KOPT-K1 (cell line): ENCODE measurements around the gene ANKRD2.
"Not testable (repeated sequence)": the region's sequence is repeated elsewhere in the genome, so short reads cannot be mapped to it uniquely, and the experiment has no call there.

Experiments used
- H3K27ac ChIP-seq: fragments of 200-600 bp; sonication (generic); 2 replicates; pipeline ENCODE4 v1.5.1; 2016; ENCODE audit warnings: antibody characterized with exemption, mild to moderate bottlenecking, low read depth, low read length; ENCODE audit not compliant: poor library complexity, severe bottlenecking
- H3K36me3 ChIP-seq: fragments of 200-600 bp; sonication (generic); 2 replicates; pipeline ENCODE4 v1.5.1; 2017; ENCODE audit warnings: antibody characterized with exemption, mild to moderate bottlenecking, low read length, moderate library complexity; ENCODE audit not compliant: insufficient read depth
- H3K9me3 ChIP-seq: fragments of 200-600 bp; sonication (generic); 2 replicates; pipeline ENCODE4 v1.5.1; 2017; ENCODE audit warnings: antibody characterized with exemption, low read length, mild to moderate bottlenecking; ENCODE audit not compliant: insufficient read depth, poor library complexity, severe bottlenecking

Gene ANKRD2

DNA sequence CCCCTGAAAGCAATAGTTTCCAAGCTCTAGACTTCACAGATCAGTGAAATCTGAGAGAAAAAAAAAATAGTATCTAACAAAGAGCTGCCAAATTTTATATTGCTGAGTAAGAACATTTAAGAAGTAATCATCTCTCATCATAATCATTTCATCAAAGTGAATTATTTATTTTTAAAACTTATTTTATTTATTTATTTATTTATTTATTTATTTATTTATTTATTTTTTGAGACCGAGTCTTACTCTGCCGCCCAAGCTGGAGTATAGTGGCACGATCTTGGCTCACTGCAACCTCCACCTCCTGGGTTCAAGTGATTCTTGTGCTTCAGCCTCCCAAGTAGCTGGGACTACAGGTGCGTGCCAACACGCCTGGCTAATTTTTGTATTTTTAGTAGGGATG lies 3.9 kb downstream of the ANKRD2 start:
- H3K9me3 ChIP-seq, H3K27ac ChIP-seq, H3K36me3 ChIP-seq: not testable (repeated sequence)

DNA sequence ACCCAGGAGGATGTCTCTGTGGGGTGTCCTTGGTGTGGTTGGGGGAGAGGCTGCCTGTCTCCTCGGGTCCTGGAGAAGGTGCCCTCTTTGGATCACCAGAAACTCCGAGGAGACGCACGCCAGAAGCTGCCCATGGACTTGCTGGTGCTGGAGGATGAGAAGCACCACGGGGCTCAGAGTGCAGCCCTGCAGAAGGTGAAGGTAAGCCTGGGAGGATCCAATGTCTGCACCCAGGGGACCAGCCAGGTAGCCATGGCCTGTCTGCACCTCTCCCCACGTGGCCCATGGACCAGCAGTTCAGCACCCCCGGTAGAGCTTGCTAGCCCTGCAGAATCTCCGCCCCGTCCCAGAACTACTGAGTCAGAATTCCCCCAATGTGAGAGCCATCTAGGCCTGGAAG lies 5.1 kb downstream of the ANKRD2 start:
- Histone ChIP-seq H3K27ac (no peak overlapping the region), H3K9me3 (no peaks in the 10 kb centered on the region), H3K36me3 (no peaks in the 10 kb centered on the region)

DNA sequence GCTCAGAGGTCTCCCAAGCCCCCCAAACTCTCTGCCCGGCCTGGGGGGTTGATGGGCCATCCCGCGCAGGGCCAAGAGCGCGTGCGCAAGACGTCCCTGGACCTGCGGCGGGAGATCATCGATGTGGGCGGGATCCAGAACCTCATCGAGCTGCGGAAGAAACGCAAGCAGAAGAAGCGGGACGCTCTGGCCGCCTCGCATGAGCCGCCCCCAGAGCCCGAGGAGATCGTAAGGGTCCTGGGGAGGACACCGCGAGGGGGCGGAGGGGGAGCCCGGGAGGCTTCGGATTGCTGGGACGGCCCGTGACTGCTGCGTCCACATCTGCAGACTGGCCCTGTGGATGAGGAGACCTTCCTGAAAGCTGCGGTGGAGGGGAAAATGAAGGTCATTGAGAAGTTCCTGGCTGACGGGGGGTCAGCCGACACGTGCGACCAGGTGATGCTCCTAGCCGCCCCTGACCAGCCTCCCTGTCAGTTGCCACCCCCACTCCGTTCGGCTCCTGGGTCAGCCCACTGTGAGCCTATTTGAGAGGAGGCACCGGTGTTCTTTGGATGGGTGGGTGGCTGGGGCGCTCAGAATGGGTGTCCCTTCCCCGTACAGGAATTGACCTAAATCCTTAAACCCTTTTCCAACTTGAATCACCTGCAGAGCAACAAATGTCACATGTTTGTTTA lies 5.7 kb downstream of the ANKRD2 start:
- no peak overlapping the region for H3K27ac ChIP-seq
- no peaks in the 10 kb centered on the region for H3K36me3 ChIP-seq
- no peaks in the 10 kb centered on the region for H3K9me3 ChIP-seq

DNA sequence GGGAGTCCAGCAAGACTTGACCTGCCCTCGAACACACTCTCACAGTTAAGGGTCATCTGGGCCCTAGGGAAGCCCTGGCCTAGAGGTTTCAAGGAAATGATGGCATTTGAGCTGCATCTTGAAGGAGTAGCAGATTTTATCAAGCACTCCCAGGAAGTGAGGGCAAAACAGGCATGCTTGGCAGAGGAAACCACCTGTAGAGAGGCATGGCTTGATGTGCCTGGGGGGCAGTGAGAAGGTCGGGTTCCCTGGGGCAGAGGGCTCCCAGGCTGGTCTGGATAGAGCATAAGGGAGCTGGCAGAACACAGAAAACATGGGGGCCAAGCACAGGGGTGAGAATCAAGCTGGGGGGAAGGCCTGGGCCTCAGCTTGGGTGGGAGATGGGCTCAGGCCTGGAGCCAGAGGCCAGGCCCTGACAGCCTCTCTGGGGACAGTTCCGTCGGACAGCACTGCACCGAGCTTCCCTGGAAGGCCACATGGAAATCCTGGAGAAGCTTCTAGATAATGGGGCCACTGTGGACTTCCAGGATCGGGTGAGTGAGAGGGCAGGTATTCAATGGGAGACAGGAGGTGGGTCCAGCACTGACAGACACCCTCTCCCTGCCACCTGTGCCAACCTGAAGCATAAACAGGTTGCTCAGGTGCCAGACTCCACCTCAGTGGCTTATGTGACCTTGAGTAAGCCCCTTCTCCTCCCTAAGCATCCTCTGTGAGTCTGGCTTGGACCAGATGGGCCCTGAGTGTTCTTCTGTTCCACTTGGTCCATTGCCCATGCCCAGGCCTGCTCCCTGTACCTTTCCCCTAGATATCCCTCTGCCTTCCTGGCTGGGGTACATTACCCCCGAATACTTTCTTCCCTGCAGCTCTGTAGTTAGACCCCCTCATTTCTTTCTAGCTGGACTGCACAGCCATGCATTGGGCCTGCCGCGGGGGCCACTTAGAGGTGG lies 8.1 kb downstream of the ANKRD2 start:
- no peaks in the 10 kb centered on the region for H3K9me3 ChIP-seq
- no peak overlapping the region for H3K27ac ChIP-seq
- no peaks in the 10 kb centered on the region for H3K36me3 ChIP-seq

DNA sequence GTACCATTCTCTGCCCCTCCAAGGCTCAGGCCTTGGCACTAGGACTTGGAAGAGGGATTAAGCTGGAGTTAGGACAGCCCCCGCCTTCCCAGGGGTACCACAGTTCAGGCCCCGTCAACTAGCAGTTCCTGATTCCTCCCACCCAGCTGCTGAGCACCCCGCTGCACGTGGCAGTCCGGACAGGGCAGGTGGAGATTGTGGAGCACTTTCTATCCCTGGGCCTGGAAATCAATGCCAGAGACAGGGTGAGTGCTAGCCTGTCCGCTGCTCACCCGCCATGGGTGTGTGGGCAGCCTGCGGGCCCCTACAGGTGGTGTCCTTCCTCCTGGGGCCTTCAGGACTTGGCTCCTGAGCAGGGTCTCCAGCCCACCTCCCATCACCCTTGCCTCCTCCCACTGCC lies 9.6 kb downstream of the ANKRD2 start:
- no peaks in the 10 kb centered on the region for H3K36me3 ChIP-seq
- no peaks in the 10 kb centered on the region for H3K9me3 ChIP-seq
- H3K27ac ChIP-seq, result no peak overlapping the region

DNA sequence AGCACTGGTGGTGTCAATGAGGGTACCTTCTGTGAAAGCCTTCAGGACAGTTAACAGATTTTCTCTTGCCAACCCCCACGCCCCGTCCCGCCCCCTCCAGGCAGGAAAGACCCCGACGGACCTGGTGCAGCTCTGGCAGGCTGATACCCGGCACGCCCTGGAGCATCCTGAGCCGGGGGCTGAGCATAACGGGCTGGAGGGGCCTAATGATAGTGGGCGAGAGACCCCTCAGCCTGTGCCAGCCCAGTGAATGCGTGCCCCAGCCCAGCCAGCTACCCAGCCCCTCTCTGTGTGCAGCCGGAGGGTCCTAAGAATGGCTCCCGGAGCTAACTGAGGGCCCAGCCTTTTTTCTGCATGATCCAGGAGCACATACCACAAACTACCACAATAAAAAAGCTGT lies 10.9 kb downstream of the ANKRD2 start:
- H3K36me3 ChIP-seq, result no peaks in the 10 kb centered on the region
- no peak overlapping the region for H3K27ac ChIP-seq
- H3K9me3 ChIP-seq, result no peaks in the 10 kb centered on the region

DNA sequence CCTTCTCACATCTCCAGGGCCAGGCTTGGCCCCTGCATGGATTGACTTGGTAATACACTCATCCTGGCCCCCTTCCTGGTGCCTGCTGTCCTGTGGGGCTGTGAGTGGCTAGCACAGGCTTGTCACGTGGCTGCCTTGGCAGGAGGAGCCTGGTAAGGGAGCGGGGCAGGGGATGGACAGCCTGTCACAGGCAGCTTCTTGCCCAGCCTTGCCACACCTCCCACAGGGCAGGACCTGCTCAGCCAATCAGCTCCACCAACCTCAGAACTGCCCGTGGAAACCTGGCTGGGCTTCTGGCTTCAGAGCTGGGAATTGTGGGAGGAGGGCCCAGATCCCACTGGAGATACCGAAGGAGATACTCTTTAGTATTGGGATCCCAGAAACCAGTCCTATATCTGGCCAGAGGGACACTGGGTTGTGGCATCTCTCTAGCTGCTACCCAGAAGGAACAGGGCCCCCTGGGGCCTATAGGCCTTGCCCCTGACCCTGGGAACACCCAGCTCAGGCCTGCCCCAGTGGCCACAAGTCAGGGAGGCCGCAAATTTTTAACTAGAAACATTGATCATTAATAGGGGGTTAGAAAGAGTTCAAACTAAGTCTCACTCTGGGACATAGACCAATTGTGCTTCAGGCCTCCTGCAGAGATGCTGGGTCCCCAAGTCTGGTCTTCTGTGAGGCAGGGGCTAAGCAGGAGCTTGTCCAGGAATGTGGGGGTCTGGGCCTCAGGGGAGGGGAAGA lies 11.7 kb downstream of the ANKRD2 start, which contains the start of gene HOGA1:
TSS of gene HOGA1 (plus strand) at position 330 of the 738 bp plus-strand sequence. CDS start at position 645, 315 bp downstream.
- no peaks in the 10 kb centered on the region for H3K9me3 ChIP-seq
- H3K27ac ChIP-seq, result no peak within 1 kb of the TSS
- H3K36me3 ChIP-seq, result no peaks in the 10 kb centered on the region

DNA sequence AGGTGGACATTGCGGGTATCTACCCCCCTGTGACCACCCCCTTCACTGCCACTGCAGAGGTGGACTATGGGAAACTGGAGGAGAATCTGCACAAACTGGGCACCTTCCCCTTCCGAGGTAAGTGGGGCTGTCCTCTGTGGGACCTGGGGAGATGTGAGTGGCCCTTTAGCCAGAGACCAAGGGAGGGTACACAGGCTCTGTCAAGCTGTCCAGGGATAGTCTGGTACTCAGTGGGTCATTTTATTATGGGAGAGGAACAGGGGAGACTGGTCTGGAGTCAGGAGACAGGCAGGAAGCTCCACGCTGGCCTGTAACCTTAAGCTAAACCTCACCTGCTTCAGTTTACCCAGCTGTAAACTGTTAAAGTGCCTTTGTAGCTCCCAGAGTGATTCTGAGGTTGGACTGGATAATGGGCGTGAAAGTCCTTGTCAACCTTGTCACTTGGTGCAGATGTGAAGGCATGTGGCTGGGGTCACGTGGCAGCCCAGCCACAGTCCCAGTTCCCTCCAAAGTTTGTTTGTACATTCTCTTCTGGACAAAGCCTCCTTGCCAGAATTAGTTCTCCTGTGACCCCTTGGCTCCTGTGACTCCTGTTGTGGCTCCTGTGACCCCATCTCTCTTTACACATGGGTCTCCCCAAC lies 12.3 kb downstream of the ANKRD2 start:
- H3K27ac ChIP-seq, result no peak overlapping the region
- no peaks in the 10 kb centered on the region for H3K36me3 ChIP-seq
- no peaks in the 10 kb centered on the region for H3K9me3 ChIP-seq

DNA sequence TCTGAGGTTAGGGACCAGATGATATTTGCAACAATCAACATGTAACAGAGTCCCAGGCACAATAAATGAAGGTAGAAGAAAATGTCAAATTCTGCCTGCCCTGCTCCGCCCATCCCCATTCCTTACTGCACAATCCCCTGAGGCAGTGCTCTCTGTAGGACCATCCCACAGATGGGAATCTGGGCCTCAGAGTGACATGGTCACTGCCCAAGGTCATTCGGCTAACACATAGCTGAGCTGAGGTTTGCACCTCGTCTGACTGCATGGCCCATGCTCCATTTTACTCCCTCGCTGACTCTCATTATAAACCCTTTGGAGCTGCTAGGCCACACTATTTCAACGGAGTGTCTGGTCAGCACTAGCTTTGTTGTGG lies 12.8 kb downstream of the ANKRD2 start:
- no peaks in the 10 kb centered on the region for H3K36me3 ChIP-seq
- H3K27ac ChIP-seq, result no peak overlapping the region
- no peaks in the 10 kb centered on the region for H3K9me3 ChIP-seq

DNA sequence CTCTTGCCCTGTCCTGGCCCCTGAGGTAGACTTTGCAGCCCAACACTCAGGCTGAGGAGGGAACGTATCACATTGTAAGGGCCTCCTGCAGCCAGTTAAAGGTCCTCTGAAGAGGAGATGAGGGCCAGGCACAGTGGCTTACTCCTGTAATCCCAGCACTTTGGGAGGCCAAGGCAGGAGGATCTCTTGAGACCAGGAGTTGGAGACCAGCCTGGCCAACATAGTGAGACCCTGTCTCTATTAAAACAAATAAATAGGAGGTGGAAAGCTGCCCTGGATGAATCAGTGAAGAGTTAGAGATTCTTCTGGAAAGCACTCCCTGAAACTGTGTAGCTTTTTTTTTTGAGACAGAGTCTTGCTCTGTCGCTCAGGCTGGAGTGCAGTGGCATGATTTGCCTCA lies 14.6 kb downstream of the ANKRD2 start:
- H3K27ac ChIP-seq, result no peak overlapping the region
- H3K36me3 ChIP-seq, result no peaks in the 10 kb centered on the region
- no peaks in the 10 kb centered on the region for H3K9me3 ChIP-seq

DNA sequence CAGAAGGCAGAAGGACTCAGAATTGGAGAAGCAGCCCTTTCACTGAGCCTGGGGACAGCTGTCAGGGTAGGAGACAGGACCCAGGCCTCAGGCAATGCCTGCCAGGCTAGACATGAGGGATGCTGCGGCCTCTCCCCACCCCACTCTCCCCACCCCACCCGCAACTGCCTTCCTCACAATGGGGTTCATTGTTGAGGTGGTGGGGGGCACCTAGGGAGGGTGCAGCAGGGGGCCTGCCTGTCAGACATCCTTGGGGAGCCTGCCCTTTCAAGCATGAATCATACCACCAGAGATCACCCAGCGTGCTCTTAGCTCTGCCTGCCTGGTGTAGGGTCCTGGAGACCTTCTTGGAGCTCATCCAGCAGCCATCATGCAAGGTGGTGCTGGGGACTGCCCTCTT lies 16.9 kb downstream of the ANKRD2 start, which contains the start of gene C10orf62:
TSS of gene C10orf62 (plus strand) at position 243 of the 400 bp plus-strand sequence. CDS start 177 bp downstream, outside the sequence.
- Histone ChIP-seq H3K27ac (peak within 1 kb of the TSS; percentile 34), H3K36me3 (no peaks in the 10 kb centered on the region), H3K9me3 (no peaks in the 10 kb centered on the region)

DNA sequence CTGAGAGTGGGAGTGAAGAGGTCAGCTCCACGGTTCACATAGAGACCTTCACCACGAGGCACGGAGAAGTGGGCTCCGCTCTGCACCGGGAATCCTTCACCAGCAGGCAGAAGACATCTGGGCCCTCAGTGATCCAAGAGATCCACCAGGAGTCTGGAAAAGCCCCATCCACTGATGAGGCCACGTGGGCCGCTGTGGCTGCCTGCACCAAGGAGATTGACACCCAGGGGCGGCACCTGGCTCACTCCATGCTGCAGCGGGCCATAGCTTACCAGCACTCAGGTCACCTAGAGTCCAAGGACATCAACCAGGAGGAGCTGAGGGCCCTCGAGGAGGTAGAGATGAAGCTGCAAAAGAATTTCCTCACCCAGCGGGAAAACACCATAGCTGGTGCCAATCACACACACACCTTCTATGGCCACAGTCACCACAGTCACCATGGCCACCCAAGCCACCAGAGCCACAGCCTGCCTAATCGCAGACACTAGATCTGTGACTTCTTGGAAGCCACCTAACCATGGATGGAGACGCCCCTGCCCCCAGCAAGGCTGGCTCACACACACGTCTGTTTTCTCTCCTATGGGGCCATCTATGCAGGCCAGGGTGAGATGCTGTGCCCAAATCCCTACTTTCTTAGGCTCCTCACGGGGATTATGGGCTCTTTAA lies 17.6 kb downstream of the ANKRD2 start:
- H3K27ac ChIP-seq, result peak overlapping the region; percentile 34
- H3K36me3 ChIP-seq, result no peaks in the 10 kb centered on the region
- H3K9me3 ChIP-seq, result no peaks in the 10 kb centered on the region

DNA sequence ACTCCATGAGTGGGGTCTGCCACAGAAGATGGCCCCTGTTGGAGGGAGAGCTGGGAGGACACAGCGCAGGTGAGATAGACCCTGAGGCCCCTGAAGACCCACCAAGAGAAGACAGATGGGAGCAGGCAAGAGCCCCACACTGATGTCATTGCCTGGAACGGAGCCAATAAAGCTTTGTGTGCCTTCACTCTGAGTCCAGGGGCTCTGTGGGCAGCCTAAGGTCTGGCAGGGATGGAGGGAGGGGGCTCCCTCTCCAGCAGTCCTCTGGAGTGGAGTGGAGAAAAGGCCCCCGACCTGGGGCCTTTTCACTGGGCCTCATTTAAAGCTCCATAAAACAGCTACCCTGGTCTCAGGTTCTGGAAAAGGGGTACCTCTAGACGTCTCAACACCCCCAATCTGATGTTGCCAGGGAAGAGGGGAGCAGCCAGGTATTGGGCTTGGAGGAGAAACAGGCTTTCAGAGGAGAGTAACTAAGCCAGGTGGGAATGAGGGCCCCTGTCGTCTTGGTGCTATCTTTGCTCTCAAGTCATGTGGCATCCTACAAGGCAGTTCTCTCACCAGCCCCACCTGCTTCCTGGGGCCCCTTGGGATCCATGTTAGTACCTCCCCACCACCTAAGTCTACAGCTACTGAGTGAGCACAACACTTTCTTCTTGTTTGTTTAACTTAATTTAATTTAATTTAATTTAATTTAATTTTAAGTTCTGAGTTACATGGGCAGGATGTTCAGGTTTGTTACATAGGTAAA lies 18.3 kb downstream of the ANKRD2 start:
- Histone ChIP-seq H3K27ac (peak overlapping the region; percentile 34), H3K9me3 (no peaks in the 10 kb centered on the region), H3K36me3 (no peaks in the 10 kb centered on the region)

DNA sequence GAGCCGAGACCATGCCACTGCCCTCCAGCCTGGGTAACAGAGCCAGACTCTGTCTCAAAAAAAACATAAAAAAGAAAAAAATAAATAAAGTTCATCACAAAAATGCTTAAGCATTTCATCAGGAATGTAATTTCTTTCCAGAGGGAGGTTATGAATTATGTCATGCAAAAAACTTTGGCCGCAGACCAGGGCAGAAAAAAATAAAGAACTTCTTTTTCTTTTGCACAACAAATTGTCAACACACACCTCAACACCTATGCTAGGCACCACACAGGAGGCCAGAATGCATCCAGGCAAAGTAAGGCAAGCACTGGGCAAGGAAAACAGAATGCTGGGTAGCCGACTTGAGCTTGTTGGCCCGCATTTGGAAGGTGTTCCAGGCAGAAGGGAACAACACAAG lies 20.8 kb downstream of the ANKRD2 start:
- Histone ChIP-seq H3K36me3 (no peaks in the 10 kb centered on the region), H3K9me3 (no peaks in the 10 kb centered on the region), H3K27ac (no peak overlapping the region)
